EL (cell line): ENCODE measurements around the gene ST6GALNAC1.
"Not testable (repeated sequence)": the region's sequence is repeated elsewhere in the genome, so short reads cannot be mapped to it uniquely, and the experiment has no call there.

Source experiments
- DNase-seq: peaks from one replicate; pipeline ENCODE4 v3.0.0-alpha.2; 2016

ST6GALNAC1 gene

GRCh38 chr17:76640550-76641380 is 2.8 kb downstream of the ST6GALNAC1 start:
- no peak for DNase-seq

- no peak for DNase-seq
Observed at GRCh38 chr17:76638263-76638662, 5.3 kb downstream of the ST6GALNAC1 start.

GRCh38 chr17:76636486-76637206 is 6.9 kb downstream of the ST6GALNAC1 start:
- DNase-seq, result not testable (repeated sequence)

- peak; percentile 73 for DNase-seq
Observed at GRCh38 chr17:76635659-76636360, 7.7 kb downstream of the ST6GALNAC1 start.

GRCh38 chr17:76635039-76635438 is 8.5 kb downstream of the ST6GALNAC1 start:
- DNase-seq, result peak; percentile 48

GRCh38 chr17:76633628-76634328 is 9.8 kb downstream of the ST6GALNAC1 start:
- no peak for DNase-seq

GRCh38 chr17:76631821-76632565 is 11.6 kb downstream of the ST6GALNAC1 start:
- no peak for DNase-seq

- no peak for DNase-seq
Observed at GRCh38 chr17:76630151-76630550, 13.4 kb downstream of the ST6GALNAC1 start.

GRCh38 chr17:76627510-76627909 is 16.0 kb downstream of the ST6GALNAC1 start:
- no peak for DNase-seq

- DNase-seq, result no peak
Observed at GRCh38 chr17:76626442-76626841, 17.1 kb downstream of the ST6GALNAC1 start.

- DNase-seq, result no peak
Observed at GRCh38 chr17:76625496-76625895, 18.1 kb downstream of the ST6GALNAC1 start.

- peak; percentile 66 for DNase-seq
Observed at GRCh38 chr17:76623271-76624146, 20.0 kb downstream of the ST6GALNAC1 start.

GRCh38 chr17:76617838-76618237 is 25.7 kb downstream of the ST6GALNAC1 start:
- no peak for DNase-seq

GRCh38 chr17:76614912-76615617 is 28.5 kb downstream of the ST6GALNAC1 start:
- DNase-seq, result no peak

GRCh38 chr17:76614064-76614759 is 29.3 kb downstream of the ST6GALNAC1 start:
- DNase-seq, result not testable (repeated sequence)

GRCh38 chr17:76612977-76613851 is 30.3 kb downstream of the ST6GALNAC1 start:
- DNase-seq, result no peak

- DNase-seq, result no peak
Observed at GRCh38 chr17:76612465-76612864, 31.1 kb downstream of the ST6GALNAC1 start.

GRCh38 chr17:76611758-76612157 is 31.8 kb downstream of the ST6GALNAC1 start:
- no peak for DNase-seq
